Measurements from ENCODE around the gene SNRNP48. TPM values are rescaled to one million over a fixed set of nuclear protein-coding genes. Genes with fewer than 3 reads are reported as not detected.
A peak's percentile ranks its signal among the peaks of the same experiment; 100 is the strongest.

SNRNP48 gene
- polyA plus RNA-seq, 1 experiment, result 10.6 TPM

DNA sequence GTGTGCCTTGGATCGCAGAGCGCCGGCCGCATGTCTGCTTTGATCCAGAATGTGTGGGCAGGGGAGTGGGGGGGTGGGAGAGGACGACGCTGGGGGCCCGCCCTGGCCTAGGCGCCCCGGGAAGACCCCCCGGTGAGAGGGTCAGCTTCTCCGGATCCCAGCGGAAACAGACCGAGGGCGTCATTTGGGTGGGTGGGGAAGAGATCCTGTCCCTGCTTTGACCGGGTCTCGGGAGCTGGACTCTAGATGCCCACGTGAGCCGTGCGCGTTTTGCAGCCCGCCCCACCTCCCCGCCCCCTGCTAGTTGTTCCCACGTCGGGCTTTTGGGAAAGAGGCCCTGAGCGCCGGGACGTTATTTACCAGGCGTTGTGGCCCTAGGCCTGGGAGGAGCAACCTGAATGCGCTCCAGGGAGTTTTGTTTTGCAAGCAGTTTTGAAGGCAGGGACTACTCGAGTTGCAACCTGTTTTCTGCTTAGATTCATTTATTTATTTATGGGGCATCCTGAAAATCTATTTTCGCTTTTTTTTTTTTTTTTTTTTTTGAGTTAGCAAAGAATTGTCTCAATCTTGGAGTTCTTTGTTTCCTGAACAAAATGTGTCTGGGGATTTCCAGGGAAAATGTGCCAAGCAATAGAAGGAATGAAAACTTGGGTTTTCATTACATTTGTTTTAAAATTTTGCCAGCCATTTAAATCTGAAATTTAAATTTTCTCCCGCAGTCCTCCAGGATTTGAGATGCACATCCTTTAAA lies 46.9 kb upstream of the SNRNP48 start:
- no peak overlapping the region for H3K27ac ChIP-seq (ENCODE audit: low read depth, low read length)
- POLR2A ChIA-PET, result no interaction called here
- peak overlapping the region; percentile 63 for H3K4me3 ChIP-seq (ENCODE audit: low read depth, low read length)
- CTCF ChIA-PET, result no interaction called here
- TF ChIP-seq, protein P1, sequence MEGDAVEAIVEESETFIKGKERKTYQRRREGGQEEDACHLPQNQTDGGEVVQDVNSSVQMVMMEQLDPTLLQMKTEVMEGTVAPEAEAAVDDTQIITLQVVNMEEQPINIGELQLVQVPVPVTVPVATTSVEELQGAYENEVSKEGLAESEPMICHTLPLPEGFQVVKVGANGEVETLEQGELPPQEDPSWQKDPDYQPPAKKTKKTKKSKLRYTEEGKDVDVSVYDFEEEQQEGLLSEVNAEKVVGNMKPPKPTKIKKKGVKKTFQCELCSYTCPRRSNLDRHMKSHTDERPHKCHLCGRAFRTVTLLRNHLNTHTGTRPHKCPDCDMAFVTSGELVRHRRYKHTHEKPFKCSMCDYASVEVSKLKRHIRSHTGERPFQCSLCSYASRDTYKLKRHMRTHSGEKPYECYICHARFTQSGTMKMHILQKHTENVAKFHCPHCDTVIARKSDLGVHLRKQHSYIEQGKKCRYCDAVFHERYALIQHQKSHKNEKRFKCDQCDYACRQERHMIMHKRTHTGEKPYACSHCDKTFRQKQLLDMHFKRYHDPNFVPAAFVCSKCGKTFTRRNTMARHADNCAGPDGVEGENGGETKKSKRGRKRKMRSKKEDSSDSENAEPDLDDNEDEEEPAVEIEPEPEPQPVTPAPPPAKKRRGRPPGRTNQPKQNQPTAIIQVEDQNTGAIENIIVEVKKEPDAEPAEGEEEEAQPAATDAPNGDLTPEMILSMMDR (IDR thresholded peaks at IDR 0.05; ENCODE audit: low read depth, low read length), result no peak
- no peaks in the 10 kb centered on the region; the same call in 1 of the 2 replicates for H3K9me3 ChIP-seq (ENCODE audit: control insufficient read depth, insufficient read depth, low read length)
- peaks cover 35% of the 10 kb centered on the region for H3K27me3 ChIP-seq (ENCODE audit: control insufficient read depth, insufficient read depth, low read length)
- no peak for DNase-seq (ENCODE audit: low read depth, low spot score)

DNA sequence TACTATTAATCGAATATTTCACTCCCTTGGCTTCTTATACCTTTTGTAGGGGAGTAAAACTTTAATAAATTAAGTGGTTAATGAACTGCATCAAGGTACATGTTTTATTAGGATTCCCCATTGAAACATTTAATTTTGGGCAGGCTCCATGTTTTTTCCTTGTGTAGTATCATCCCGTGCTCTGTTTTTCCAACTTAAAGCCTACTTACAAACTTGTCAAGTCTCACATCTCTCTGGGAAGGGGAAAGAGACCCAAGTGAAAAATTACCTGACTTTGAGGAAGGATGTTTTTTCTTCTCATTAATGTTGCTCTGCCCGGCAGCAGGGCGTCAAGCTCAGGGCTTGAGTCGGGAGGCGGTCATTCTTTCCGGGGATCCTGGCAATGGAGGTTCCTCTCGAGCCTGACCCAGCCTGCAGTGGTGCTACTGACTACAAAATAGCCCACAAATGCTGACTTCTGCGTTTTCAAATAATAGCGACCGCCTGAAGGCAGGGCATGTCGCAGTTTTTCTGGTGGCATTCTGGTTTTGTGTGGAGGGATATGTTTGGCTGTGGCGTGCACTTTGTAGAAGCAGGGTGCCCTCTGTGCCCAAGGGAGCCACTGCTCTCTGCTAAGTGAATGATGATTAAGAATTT lies 46.1 kb upstream of the SNRNP48 start:
- H3K27me3 ChIP-seq (ENCODE audit: control insufficient read depth, insufficient read depth, low read length), result peaks cover 39% of the 10 kb centered on the region

DNA sequence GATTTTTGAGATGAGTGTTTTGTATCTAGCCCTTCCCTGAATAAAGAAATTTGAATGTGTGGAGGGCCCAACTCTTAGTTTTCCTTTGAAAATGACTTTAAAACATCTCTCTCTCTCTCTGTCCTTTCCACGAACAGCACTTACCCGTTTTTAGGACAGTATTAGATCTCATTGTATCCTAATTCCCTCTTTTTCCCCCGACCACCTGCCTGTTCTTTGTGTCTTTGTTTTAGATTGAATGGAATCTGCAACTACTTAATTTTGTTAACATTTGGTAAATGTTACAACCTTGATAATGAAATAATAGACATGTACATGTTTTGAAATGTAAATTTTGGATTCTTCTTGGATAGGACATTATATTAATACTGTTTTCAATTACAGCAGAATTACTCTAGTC lies 45.4 kb upstream of the SNRNP48 start:
- H3K27me3 ChIP-seq (ENCODE audit: control insufficient read depth, insufficient read depth, low read length), result peaks cover 39% of the 10 kb centered on the region

More for the DNA sequence above, 46.1 kb upstream of the SNRNP48 start:
- Histone ChIP-seq H3K9me3 (ENCODE audit: control insufficient read depth, insufficient read depth, low read length) (no peaks in the 10 kb centered on the region; the same call in 1 of the 2 replicates), H3K4me3 (ENCODE audit: low read depth, low read length) (no peak overlapping the region), H3K27ac (ENCODE audit: low read depth, low read length) (no peak overlapping the region)
- TF ChIP-seq, protein P1 (IDR thresholded peaks at IDR 0.05; ENCODE audit: low read depth, low read length), result no peak
- POLR2A ChIA-PET, result no interaction called here
- CTCF ChIA-PET, result no interaction called here
- no peak for DNase-seq (ENCODE audit: low read depth, low spot score)

DNA sequence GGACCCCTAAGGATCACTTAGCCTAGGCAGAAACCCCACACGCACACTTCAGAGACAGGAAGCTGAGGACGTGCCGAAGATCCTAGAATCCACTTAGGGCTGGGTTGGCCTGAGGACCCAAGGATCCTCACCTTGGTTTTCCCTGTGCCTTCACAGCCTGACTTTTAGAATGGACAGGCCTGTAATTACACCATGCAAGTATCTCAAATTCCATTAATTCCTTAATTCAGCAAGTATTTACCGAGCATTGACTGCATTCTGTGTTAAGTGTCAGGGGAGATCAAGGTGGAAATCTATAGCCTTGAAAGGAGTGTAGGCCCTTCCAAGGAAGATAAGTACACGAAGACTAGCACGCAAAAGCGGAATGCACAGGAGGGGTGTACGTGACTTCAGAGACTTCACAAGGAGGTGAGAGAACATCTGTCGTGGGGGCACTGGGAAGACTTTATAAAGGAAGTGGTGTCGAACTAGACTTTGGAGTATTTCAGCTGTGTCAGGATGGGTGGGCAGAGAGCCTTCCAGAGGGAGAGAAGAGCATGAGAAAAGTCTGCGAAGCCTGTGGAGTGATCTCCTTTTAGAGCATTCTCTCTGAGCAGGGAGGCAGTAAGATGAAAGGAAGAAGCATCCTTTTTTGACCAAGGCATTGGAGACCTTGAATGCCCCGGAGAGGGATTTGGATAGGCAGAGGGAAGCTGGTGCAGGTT lies 44.5 kb upstream of the SNRNP48 start:
- Histone ChIP-seq H3K4me3 (ENCODE audit: low read depth, low read length) (no peak overlapping the region), H3K27ac (ENCODE audit: low read depth, low read length) (no peak overlapping the region), H3K9me3 (ENCODE audit: control insufficient read depth, insufficient read depth, low read length) (no peaks in the 10 kb centered on the region; the same call in 1 of the 2 replicates), H3K27me3 (ENCODE audit: control insufficient read depth, insufficient read depth, low read length) (peaks cover 35% of the 10 kb centered on the region)
- TF ChIP-seq, protein P1 (IDR thresholded peaks at IDR 0.05; ENCODE audit: low read depth, low read length), result no peak
- ChIA-PET CTCF (no interaction called here), POLR2A (no interaction called here)
- no peak for DNase-seq (ENCODE audit: low read depth, low spot score)

More for the DNA sequence above, 45.4 kb upstream of the SNRNP48 start:
- H3K9me3 ChIP-seq (ENCODE audit: control insufficient read depth, insufficient read depth, low read length), result no peaks in the 10 kb centered on the region; the same call in 1 of the 2 replicates
- TF ChIP-seq, protein P1 (IDR thresholded peaks at IDR 0.05; ENCODE audit: low read depth, low read length), result no peak
- ChIA-PET POLR2A (no interaction called here), CTCF (no interaction called here)
- no peak for DNase-seq (ENCODE audit: low read depth, low spot score)
- H3K4me3 ChIP-seq (ENCODE audit: low read depth, low read length), result no peak overlapping the region
- no peak overlapping the region for H3K27ac ChIP-seq (ENCODE audit: low read depth, low read length)

DNA sequence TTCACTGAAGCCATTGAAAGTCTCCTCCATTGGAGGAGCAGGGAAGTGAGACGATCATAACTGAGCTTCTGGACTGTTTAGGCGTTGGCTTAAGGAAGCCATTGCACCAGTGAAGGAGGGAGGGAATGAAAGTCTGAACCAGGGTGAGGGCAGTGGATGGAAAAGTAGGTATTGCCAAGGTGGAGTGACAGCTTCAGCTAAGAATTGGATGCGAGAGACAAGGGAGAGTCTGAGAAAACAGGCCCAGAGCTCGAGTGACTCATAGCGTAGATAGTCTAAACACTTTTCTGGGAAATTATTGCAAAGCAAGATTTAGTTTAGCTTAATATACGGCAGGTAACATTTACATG lies 44.0 kb upstream of the SNRNP48 start:
- Histone ChIP-seq H3K27ac (ENCODE audit: low read depth, low read length) (no peak overlapping the region), H3K4me3 (ENCODE audit: low read depth, low read length) (no peak overlapping the region), H3K27me3 (ENCODE audit: control insufficient read depth, insufficient read depth, low read length) (peaks cover 31% of the 10 kb centered on the region), H3K9me3 (ENCODE audit: control insufficient read depth, insufficient read depth, low read length) (no peaks in the 10 kb centered on the region; the same call in 1 of the 2 replicates)
- ChIA-PET CTCF (no interaction called here), POLR2A (interaction anchor here (0.6 kb wide), 1 partner anchor 234 kb away, joined by 3 read pairs; no protein-coding TSS in a partner anchor)
- TF ChIP-seq, protein P1 (IDR thresholded peaks at IDR 0.05; ENCODE audit: low read depth, low read length), result no peak
- no peak for DNase-seq (ENCODE audit: low read depth, low spot score)

Measured in AG04450 (cell line).